GM12878 (cell line): ENCODE data around the gene CEP83. TPM values are rescaled to one million over a fixed set of nuclear protein-coding genes. Genes with fewer than 3 reads are reported as not detected.

Experiments
- CTCF ChIP-seq, 3 experiments: IDR thresholded peaks in 2 of 3; conservative IDR thresholded peaks in 1 of 3; 2 replicates each; pipeline ENCODE4 v1.5.1; 2011; ENCODE audit warnings: low read depth in 3 of 3, low read length in 3 of 3, mild to moderate bottlenecking in 3 of 3, control low read depth in 2 of 3, moderate library complexity in 2 of 3, inconsistent platforms in 1 of 3, mixed read lengths in 1 of 3; ENCODE audit not compliant: control insufficient read depth in 2 of 3, insufficient read depth in 1 of 3; ENCODE audit errors: extremely low read depth in 1 of 3
- FOS ChIP-seq: IDR thresholded peaks from 3 replicates; pipeline ENCODE4 v1.6.1; 2011; ENCODE audit warnings: borderline replicate concordance; ENCODE audit not compliant: insufficient read length; ENCODE audit errors: extremely low read depth
- NR2C2 ChIP-seq: IDR thresholded peaks from 2 replicates; pipeline ENCODE4 v1.6.1; 2011; ENCODE audit warnings: borderline replicate concordance, low read depth; ENCODE audit not compliant: control insufficient read depth, insufficient read length
- RB1 ChIP-seq: fragments of 450-650 bp; formaldehyde crosslinking; IDR thresholded peaks from 2 replicates; pipeline ENCODE4 v1.6.1; 2017; ENCODE audit warnings: mild to moderate bottlenecking, borderline replicate concordance
- ZNF687 ChIP-seq: fragments of 450-650 bp; IDR thresholded peaks from 2 replicates; pipeline ENCODE4 v1.6.1; 2017; ENCODE audit warnings: mild to moderate bottlenecking, moderate library complexity
- polyA plus RNA-seq, 11 experiments: library from polyadenylated mRNA; depleted of rRNA in 4 of 11; unstranded in 6 of 11; stranded (reverse) in 5 of 11; fragments of >200 nt; fragmentation: Nextera tagmentation in 4 of 11; fragmentation: Illumina TruSeq in 1 of 11; extraction: Ambion mirVana in 4 of 11; extraction: Trizol in 1 of 11; gene quantifications; 1 replicate in 1 of 11; 2 replicates in 10 of 11; pipeline versions ENCODE4 v1.2.1 to v1.2.3, GENCODE V29; 2011 to 2016; ENCODE audit warnings: inconsistent platforms in 2 of 11, missing spikeins in 2 of 11, low read depth in 1 of 11
- total RNA-seq, 4 experiments: library from RNA; depleted of rRNA in 3 of 4; stranded (reverse); fragments of >200 nt in 3 of 4; fragmentation: Illumina TruSeq in 1 of 4; extraction: Trizol in 1 of 4; gene quantifications; 2 replicates each; pipeline versions ENCODE4 v1.2.1 to v1.2.3, GENCODE V29; 2013 to 2021

CEP83 gene
- total and polyA plus RNA-seq, 10 of the 15 experiments (the other 5 are each of a cell fraction or from before 2014, with no cell fraction given), result 4.3 to 39.0 (median 22.5) TPM

GRCh38 chr12:94261786-94262185, 197.9 kb downstream of the CEP83 start (continued):
- no peak for TF ChIP-seq CTCF (IDR thresholded peaks at IDR 0.05 in 2 of 3, conservative IDR thresholded peaks at IDR 0.05 in 1 of 3; ENCODE audit: control insufficient read depth in 2 of 3, extremely low read depth in 1 of 3, insufficient read depth in 1 of 3, low read depth in 3 of 3, low read length in 3 of 3)
- TF ChIP-seq NR2C2, result no peak
- TF ChIP-seq RB1, result no peak
- no peak for TF ChIP-seq ZNF687
- TF ChIP-seq FOS, result no peak
